Omental fat pad (tissue), 4 donors: ENCODE measurements around the gene ARL4C. TPM values are rescaled to one million over a fixed set of nuclear protein-coding genes. Genes with fewer than 3 reads are reported as not detected.

Source experiments
- ATAC-seq: fragments of 150-250 bp; one replicate; pipeline ENCODE4 v1.9.1; 2016; ENCODE audit warnings: mild to moderate bottlenecking, moderate library complexity; ENCODE audit not compliant: low FRiP score
- DNase-seq: peaks from one replicate; pipeline ENCODE4 v3.0.0-alpha.2; 2019; ENCODE audit warnings: low spot score
- CTCF ChIP-seq, 3 donors: fragments of 450-650 bp; IDR thresholded peaks; one replicate each; pipeline ENCODE4 v1.5.1; 2016 to 2017; ENCODE audit warnings: antibody characterized with exemption in 3 of 3, mild to moderate bottlenecking in 3 of 3, moderate library complexity in 2 of 3
- total RNA-seq, 4 donors: library from RNA; depleted of rRNA; stranded (reverse); fragments of >200 nt; gene quantifications; one replicate each; pipeline ENCODE4 v1.1.0, GENCODE V29; 2016

The ARL4C gene
- total RNA-seq, 4 donors from 2014 or later = 13.7 to 32.2 (median 19.3) TPM

- no peak for DNase-seq
- no peak for ATAC-seq
- TF ChIP-seq CTCF (IDR thresholded peaks at IDR 0.05) = no peak
These were observed 18.2 kb upstream of the ARL4C start for GRCh38 chr2:234514873-234515638.

- no peak for TF ChIP-seq CTCF (IDR thresholded peaks at IDR 0.05)
- DNase-seq (no peak), ATAC-seq (no peak)
These were observed 17.2 kb upstream of the ARL4C start for GRCh38 chr2:234514099-234514498.

- no peak for ATAC-seq
- DNase-seq = no peak
- no peak for TF ChIP-seq CTCF (IDR thresholded peaks at IDR 0.05)
These were observed 16.2 kb upstream of the ARL4C start for GRCh38 chr2:234512884-234513669.

GRCh38 chr2:234502919-234503285 is 6.0 kb upstream of the ARL4C start:
- ATAC-seq (no peak), DNase-seq (no peak)
- no peak for TF ChIP-seq CTCF (IDR thresholded peaks at IDR 0.05)

- DNase-seq (no peak), ATAC-seq (peak; percentile 37)
- no peak for TF ChIP-seq CTCF (IDR thresholded peaks at IDR 0.05)
These were observed 5.5 kb upstream of the ARL4C start for GRCh38 chr2:234502285-234502918.

GRCh38 chr2:234500394-234501006 is 3.6 kb upstream of the ARL4C start:
- ATAC-seq (peak; percentile 24), DNase-seq (no peak)
- TF ChIP-seq CTCF (IDR thresholded peaks at IDR 0.05) = peak in 1 of 3 donors; percentile 48
